ENCODE data around the gene ADCY10. TPM values are rescaled to one million over a fixed set of nuclear protein-coding genes. Genes with fewer than 3 reads are reported as not detected.

ADCY10 gene
- total and polyA plus RNA-seq, 9 of the 15 experiments (the other 6 are each of a cell fraction or from before 2014, with no cell fraction given), result 0.08 to 0.86 (median 0.22) TPM

DNA sequence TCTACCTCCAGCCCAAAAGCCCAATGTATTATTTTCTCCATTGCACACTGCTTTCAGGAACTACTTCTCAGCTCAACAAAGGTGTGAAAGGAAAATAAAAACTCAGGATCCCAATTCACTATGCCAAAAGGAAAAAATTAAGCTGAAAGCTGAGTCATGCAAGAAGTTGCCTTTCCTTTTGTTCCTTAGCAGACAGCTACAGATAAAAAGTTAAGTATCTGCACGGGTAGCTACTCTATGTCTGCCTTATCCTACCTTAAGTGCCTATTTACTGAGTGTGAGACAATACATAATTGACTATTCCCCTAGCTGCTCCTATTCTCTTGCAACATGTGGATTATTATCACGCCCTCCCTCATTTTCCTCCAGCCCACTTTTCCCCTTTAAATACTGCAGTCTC is 84.1 kb downstream of the ADCY10 start (continued):
- TF ChIP-seq, protein P1, sequence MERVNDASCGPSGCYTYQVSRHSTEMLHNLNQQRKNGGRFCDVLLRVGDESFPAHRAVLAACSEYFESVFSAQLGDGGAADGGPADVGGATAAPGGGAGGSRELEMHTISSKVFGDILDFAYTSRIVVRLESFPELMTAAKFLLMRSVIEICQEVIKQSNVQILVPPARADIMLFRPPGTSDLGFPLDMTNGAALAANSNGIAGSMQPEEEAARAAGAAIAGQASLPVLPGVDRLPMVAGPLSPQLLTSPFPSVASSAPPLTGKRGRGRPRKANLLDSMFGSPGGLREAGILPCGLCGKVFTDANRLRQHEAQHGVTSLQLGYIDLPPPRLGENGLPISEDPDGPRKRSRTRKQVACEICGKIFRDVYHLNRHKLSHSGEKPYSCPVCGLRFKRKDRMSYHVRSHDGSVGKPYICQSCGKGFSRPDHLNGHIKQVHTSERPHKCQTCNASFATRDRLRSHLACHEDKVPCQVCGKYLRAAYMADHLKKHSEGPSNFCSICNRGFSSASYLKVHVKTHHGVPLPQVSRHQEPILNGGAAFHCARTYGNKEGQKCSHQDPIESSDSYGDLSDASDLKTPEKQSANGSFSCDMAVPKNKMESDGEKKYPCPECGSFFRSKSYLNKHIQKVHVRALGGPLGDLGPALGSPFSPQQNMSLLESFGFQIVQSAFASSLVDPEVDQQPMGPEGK (CRISPR knock-in tag; IDR thresholded peaks at IDR 0.05; ENCODE audit: borderline replicate concordance), result no peak
- TF ChIP-seq RB1 (IDR thresholded peaks at IDR 0.05; ENCODE audit: low read depth) (no peak; the same call in 1 of the 2 replicates), RBFOX2 (IDR thresholded peaks at IDR 0.05; ENCODE audit: low read depth, low read length) (no peak), ZBED1 (IDR thresholded peaks at IDR 0.05) (no peak), ZNF695 (CRISPR knock-in tag; IDR thresholded peaks at IDR 0.05) (no peak), CREBBP (IDR thresholded peaks at IDR 0.05; ENCODE audit: low read depth, low read length) (no peak), CREM (IDR thresholded peaks at IDR 0.05; ENCODE audit: low read depth) (no peak), ZNF785 (CRISPR knock-in tag; IDR thresholded peaks at IDR 0.05) (no peak), ESRRB (CRISPR knock-in tag; IDR thresholded peaks at IDR 0.05; ENCODE audit: borderline replicate concordance) (no peak), RNF2 (IDR thresholded peaks at IDR 0.05) (no peak), ZNF778 (CRISPR knock-in tag; IDR thresholded peaks at IDR 0.05) (no peak)
- TF ChIP-seq, protein P2, sequence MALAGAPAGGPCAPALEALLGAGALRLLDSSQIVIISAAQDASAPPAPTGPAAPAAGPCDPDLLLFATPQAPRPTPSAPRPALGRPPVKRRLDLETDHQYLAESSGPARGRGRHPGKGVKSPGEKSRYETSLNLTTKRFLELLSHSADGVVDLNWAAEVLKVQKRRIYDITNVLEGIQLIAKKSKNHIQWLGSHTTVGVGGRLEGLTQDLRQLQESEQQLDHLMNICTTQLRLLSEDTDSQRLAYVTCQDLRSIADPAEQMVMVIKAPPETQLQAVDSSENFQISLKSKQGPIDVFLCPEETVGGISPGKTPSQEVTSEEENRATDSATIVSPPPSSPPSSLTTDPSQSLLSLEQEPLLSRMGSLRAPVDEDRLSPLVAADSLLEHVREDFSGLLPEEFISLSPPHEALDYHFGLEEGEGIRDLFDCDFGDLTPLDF (CRISPR knock-in tag; IDR thresholded peaks at IDR 0.05), result no peak
- TF ChIP-seq, protein P3, sequence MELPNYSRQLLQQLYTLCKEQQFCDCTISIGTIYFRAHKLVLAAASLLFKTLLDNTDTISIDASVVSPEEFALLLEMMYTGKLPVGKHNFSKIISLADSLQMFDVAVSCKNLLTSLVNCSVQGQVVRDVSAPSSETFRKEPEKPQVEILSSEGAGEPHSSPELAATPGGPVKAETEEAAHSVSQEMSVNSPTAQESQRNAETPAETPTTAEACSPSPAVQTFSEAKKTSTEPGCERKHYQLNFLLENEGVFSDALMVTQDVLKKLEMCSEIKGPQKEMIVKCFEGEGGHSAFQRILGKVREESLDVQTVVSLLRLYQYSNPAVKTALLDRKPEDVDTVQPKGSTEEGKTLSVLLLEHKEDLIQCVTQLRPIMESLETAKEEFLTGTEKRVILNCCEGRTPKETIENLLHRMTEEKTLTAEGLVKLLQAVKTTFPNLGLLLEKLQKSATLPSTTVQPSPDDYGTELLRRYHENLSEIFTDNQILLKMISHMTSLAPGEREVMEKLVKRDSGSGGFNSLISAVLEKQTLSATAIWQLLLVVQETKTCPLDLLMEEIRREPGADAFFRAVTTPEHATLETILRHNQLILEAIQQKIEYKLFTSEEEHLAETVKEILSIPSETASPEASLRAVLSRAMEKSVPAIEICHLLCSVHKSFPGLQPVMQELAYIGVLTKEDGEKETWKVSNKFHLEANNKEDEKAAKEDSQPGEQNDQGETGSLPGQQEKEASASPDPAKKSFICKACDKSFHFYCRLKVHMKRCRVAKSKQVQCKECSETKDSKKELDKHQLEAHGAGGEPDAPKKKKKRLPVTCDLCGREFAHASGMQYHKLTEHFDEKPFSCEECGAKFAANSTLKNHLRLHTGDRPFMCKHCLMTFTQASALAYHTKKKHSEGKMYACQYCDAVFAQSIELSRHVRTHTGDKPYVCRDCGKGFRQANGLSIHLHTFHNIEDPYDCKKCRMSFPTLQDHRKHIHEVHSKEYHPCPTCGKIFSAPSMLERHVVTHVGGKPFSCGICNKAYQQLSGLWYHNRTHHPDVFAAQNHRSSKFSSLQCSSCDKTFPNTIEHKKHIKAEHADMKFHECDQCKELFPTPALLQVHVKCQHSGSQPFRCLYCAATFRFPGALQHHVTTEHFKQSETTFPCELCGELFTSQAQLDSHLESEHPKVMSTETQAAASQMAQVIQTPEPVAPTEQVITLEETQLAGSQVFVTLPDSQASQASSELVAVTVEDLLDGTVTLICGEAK (IDR thresholded peaks at IDR 0.05), result 0 out of 2 replicates have a peak, but pooled peaks have one; percentile 43
- TF ChIP-seq, protein P3 (CRISPR knock-in tag; IDR thresholded peaks at IDR 0.05), result no peak
- TF ChIP-seq, protein P4, sequence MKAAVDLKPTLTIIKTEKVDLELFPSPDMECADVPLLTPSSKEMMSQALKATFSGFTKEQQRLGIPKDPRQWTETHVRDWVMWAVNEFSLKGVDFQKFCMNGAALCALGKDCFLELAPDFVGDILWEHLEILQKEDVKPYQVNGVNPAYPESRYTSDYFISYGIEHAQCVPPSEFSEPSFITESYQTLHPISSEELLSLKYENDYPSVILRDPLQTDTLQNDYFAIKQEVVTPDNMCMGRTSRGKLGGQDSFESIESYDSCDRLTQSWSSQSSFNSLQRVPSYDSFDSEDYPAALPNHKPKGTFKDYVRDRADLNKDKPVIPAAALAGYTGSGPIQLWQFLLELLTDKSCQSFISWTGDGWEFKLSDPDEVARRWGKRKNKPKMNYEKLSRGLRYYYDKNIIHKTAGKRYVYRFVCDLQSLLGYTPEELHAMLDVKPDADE (conservative IDR thresholded peaks at IDR 0.05; ENCODE audit: control insufficient read depth, low read depth, low read length), result no peak
- TF ChIP-seq, protein P5, sequence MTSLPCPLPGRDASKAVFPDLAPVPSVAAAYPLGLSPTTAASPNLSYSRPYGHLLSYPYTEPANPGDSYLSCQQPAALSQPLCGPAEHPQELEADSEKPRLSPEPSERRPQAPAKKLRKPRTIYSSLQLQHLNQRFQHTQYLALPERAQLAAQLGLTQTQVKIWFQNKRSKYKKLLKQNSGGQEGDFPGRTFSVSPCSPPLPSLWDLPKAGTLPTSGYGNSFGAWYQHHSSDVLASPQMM (CRISPR knock-in tag; IDR thresholded peaks at IDR 0.05), result no peak
